RKO (cell line): ENCODE results near the gene CATSPER2.
"Not testable (repeated sequence)": the region's sequence is repeated elsewhere in the genome, so short reads cannot be mapped to it uniquely, and the experiment has no call there.

Source experiments
- DNase-seq: peaks from one replicate; pipeline ENCODE4 v3.0.0-alpha.2; 2016; ENCODE audit warnings: low spot score

CATSPER2 gene

DNA sequence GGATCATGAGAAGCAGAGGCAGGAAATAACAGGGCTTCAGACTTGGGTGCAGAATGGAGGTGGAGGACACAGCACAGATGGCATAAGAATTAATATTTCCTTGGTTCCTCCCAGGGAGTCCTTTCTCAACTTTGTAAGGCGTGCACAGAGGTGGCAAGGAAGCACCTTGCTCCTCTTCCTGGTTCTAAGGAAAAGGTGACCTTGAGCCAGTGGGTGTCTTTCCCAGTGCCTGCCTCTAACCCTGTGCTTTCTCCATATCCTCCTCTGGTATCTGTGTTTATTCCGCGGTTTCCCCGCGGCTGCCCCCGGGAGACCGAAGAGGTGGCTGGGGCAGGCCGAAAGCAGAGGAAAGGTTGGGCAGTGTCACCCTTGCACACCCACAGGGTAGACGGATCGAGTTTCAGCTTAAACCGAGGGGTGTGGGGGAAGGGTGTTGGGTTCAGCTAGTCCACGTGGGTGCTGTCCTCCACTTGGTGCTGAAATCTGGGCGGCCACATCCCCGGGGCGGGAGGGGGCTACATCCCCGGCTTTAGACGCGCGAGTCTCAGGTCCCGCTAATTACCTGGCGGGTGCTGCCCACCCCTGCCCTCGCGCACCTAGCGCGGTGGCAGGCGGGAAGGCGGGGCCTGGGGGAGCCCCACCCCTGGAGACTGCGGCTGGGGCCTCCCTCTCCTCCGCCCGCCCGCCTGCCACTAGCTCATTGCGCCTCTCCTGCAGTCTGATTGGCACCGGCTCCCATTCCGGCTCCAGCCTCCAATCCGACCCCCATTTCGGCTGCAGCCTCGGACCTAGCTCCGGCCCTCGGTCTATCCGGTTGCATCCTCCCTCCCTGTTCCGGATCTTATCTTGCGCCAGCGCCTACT, 55.1 kb downstream of the CATSPER2 start, which contains the start of gene CKMT1B:
Gene CKMT1B (plus strand): TSS at position 700 of the 863 bp plus-strand sequence. CDS start 192 bp downstream, outside the sequence.
- DNase-seq: not testable (repeated sequence)

GRCh38 chr15:43592841-43593240, 55.8 kb downstream of the CATSPER2 start:
- DNase-seq: not testable (repeated sequence)

DNA sequence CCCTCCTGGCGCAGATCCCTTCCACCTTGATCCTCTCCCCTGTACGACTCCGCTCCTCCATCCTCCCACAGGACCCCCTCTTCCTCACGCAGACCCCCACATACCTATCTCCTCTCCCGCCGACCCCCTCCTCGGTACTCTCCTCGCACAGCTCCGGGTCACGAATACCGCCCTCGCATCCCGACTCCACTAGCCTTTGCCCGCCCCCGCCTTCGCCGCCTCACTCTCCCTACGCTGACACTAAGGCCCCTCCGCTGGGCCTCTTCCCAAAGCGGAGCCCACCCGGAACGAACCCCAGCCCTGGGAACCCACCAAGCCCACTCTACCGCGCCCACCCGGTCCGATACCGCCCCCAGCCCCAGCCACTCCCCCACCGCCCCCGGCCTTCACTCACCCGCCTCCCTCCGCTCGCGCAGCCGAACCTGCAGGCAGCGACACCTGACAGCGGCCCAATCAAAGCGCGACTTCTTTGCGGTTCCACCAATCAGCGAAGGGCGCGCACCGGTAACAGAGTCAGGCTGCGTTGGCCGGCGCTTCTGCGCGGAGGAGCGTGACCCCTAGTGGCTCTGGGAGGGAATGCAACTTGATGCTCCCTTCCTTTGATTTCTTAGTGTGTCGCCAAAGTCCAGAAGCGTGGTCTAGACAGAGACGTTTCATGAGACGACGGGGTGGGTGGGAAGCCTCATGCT, 58.7 kb downstream of the CATSPER2 start, which contains the start of gene PPIP5K1:
Gene PPIP5K1 (minus strand): TSS at position 431 of the 689 bp plus-strand sequence. CDS start 5,704 bp downstream, outside the sequence.
- not testable (repeated sequence) for DNase-seq
